ENCODE measurements around the gene CARF.

CARF gene

GRCh38 chr2:203030545-203030944, 118.5 kb downstream of the CARF start:
- POLR2A ChIA-PET: no interaction called here
- TF ChIP-seq CTCF (IDR thresholded peaks at IDR 0.05; ENCODE audit: control extremely low read depth, extremely low read depth, low read depth, missing control alignments): no peak
- DNase-seq (ENCODE audit: extremely low spot score): no peak
- CTCF ChIA-PET: interaction anchor here (1.1 kb wide), 1 partner anchor 13 kb away, joined by 3 read pairs; no protein-coding TSS in a partner anchor

DNA sequence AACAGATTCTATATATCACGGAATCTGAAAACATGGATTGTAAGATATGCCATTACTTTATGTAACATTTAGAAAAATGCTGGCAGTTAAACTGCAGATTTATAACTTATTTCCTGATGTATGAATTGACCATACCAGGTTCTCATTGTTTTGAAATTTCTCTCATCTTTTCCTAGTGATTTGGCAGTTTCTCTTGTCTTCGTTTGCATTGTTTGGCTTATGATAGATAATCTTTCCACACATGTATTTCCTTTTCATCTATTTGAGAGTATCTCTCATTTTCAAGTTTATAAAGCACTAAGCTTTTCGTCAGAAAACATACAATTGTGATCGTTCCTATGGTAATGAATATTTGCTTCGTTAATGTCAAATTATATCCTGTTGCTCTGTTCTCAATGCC, 118.9 kb downstream of the CARF start:
- ChIA-PET CTCF (interaction anchor here (0.9 kb wide), 1 partner anchor 11 kb away, joined by 4 read pairs; no protein-coding TSS in a partner anchor), POLR2A (no interaction called here)
- no peak for DNase-seq (ENCODE audit: extremely low spot score)
- TF ChIP-seq CTCF (IDR thresholded peaks at IDR 0.05; ENCODE audit: control extremely low read depth, extremely low read depth, low read depth, missing control alignments): no peak

DNA sequence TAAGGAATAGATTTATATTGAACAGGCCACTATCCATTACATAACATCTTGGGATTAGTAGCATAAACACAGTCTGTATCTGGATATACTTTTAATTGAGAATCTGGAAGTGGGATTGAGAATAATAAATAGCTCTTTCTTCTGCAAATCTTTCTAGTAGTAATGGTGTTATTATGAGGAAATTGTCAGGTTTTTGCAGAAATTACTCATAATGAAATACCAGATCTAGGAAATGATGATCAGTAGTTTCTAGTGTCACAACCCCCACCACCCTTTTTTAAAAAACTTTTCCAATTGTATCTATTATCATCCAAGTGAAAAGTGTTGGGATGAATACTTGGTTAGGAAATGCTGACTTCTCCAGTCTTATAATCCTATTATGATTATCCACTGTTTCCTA, 121.3 kb downstream of the CARF start:
- TF ChIP-seq CTCF (IDR thresholded peaks at IDR 0.05; ENCODE audit: control extremely low read depth, extremely low read depth, low read depth, missing control alignments): no peak
- ChIA-PET POLR2A (no interaction called here), CTCF (interaction anchor here (1.5 to 1.7 kb wide), 2 partner anchors 9 to 18 kb away, joined by 3 to 8 read pairs; no protein-coding TSS in a partner anchor)
- DNase-seq (ENCODE audit: extremely low spot score): no peak

- ChIA-PET POLR2A (no interaction called here), CTCF (interaction anchor here (0.9 to 2.2 kb wide), 3 partner anchors 11 to 18 kb away, joined by 4 to 5 read pairs (median 4); no protein-coding TSS in a partner anchor)
- no peak for DNase-seq (ENCODE audit: extremely low spot score)
- TF ChIP-seq CTCF (IDR thresholded peaks at IDR 0.05; ENCODE audit: control extremely low read depth, extremely low read depth, low read depth, missing control alignments): no peak
Observed at GRCh38 chr2:203035879-203036470, 123.9 kb downstream of the CARF start.
